Peyer's patch (tissue), 4 donors: Measurements from ENCODE around the gene STOM.

Source experiments
- CTCF ChIP-seq, 6 experiments: fragments of 450-650 bp in 4 of 6; fragments of 200-600 bp in 2 of 6; sonication (generic) in 1 of 6; IDR thresholded peaks; one replicate each; pipeline ENCODE4 v1.5.1; 2017 to 2019; ENCODE audit warnings: antibody characterized with exemption in 6 of 6, mild to moderate bottlenecking in 3 of 6, moderate library complexity in 1 of 6
- POLR2A ChIP-seq, 2 donors: fragments of 450-650 bp; IDR thresholded peaks; one replicate each; pipeline ENCODE4 v1.5.1; 2017; ENCODE audit warnings: antibody characterized with exemption in 2 of 2, mild to moderate bottlenecking in 2 of 2, moderate library complexity in 2 of 2

- TF ChIP-seq CTCF (IDR thresholded peaks at IDR 0.05): no peak
- no peak for TF ChIP-seq POLR2A (IDR thresholded peaks at IDR 0.05)
Measured at GRCh38 chr9:121322737-121323448, 47.2 kb downstream of the STOM start.
